Activated CD4-positive, alpha-beta T cell treated with anti-CD3 and anti-CD28 coated beads, Interleukin-2, amount 50 U/mL, for 24 hours (primary cell): ENCODE results near the gene FGR.
"Not testable (repeated sequence)": the region's sequence is repeated elsewhere in the genome, so short reads cannot be mapped to it uniquely, and the experiment has no call there.

Experiments used
- DNase-seq, 2 donors: peaks; one replicate each; pipeline ENCODE4 v3.0.0-alpha.2; 2020; ENCODE audit warnings: low read depth in 1 of 2, low spot score in 1 of 2

FGR gene

GRCh38 chr1:27660300-27660835 lies 25.4 kb upstream of the FGR start:
- DNase-seq: no peak

- DNase-seq: peak; percentile 58 to 76
Observed at GRCh38 chr1:27659497-27660299, 24.7 kb upstream of the FGR start.

- DNase-seq: peak in 1 of 2 donors; percentile 12
Observed at GRCh38 chr1:27658951-27659496, 24.0 kb upstream of the FGR start.

- no peak for DNase-seq
Observed at GRCh38 chr1:27656157-27656893, 21.3 kb upstream of the FGR start.

- DNase-seq: no peak
Observed at GRCh38 chr1:27655151-27655937, 20.4 kb upstream of the FGR start.

- DNase-seq: no peak
Observed at GRCh38 chr1:27652111-27652864, 17.3 kb upstream of the FGR start.

- no peak for DNase-seq
Observed at GRCh38 chr1:27650539-27651175, 15.7 kb upstream of the FGR start.

- no peak for DNase-seq
Observed at GRCh38 chr1:27650171-27650538, 15.2 kb upstream of the FGR start.

GRCh38 chr1:27649306-27649635 lies 14.3 kb upstream of the FGR start:
- DNase-seq: no peak

GRCh38 chr1:27648602-27649305 lies 13.8 kb upstream of the FGR start:
- no peak for DNase-seq

GRCh38 chr1:27647328-27647727 lies 12.3 kb upstream of the FGR start:
- no peak for DNase-seq

- no peak for DNase-seq
Observed at GRCh38 chr1:27646676-27647075, 11.7 kb upstream of the FGR start.

GRCh38 chr1:27645071-27645415 lies 10.1 kb upstream of the FGR start:
- no peak for DNase-seq

- DNase-seq: no peak
Observed at GRCh38 chr1:27644369-27645070, 9.5 kb upstream of the FGR start.

- peak; percentile 41 to 53 for DNase-seq
Observed at GRCh38 chr1:27643600-27644368, 8.8 kb upstream of the FGR start.

- not testable (repeated sequence) for DNase-seq
Observed at GRCh38 chr1:27640514-27640913, 5.5 kb upstream of the FGR start.

- no peak for DNase-seq
Observed at GRCh38 chr1:27638805-27639204, 3.8 kb upstream of the FGR start.

GRCh38 chr1:27638047-27638734 lies 3.2 kb upstream of the FGR start:
- DNase-seq: no peak
